ENCODE data around the gene CRB3.

Gene CRB3

DNA sequence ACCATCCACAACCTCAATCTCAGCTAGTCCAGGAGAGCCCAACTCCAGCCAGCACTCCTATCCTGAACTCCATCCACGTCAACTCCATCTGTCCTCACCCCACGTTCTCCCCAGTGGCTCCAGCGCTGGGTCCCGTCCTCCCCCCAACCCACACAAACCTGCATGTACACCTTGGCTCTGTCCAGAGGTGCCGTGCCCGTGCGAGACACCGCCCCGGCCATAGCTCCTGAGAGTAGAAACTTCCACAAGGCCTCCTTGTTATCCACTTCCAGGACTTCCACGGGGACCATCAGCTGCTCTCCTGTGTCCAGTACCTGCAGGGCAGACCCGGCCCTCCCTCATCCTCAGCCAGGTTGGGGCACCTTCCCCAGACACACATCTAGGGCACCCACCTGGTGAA, 32.2 kb upstream of the CRB3 start:
- DNase-seq (ENCODE audit: low read depth in 2 of 3, low spot score in 1 of 3): no peak

DNA sequence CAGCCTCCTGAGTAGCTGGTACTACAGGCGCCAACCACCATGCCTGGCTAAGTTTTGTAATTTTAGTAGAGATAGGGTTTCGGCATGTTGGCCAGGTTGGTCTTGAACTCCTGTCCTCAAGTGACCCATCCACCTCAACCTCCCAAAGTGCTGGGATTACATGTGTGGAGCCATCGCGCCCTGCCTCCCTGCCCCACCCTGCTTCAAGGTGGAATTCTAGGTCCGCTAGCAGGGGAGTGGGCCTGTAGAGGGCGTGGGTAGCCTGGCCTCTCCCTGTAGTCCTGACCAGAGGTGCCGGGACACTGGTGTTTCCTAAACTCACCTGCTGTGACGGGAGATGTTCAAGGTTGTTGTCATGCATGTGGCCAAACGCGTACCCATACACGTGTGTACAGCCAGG, 30.9 kb upstream of the CRB3 start:
- no peak for DNase-seq (ENCODE audit: low read depth in 2 of 3, low spot score in 1 of 3)

DNA sequence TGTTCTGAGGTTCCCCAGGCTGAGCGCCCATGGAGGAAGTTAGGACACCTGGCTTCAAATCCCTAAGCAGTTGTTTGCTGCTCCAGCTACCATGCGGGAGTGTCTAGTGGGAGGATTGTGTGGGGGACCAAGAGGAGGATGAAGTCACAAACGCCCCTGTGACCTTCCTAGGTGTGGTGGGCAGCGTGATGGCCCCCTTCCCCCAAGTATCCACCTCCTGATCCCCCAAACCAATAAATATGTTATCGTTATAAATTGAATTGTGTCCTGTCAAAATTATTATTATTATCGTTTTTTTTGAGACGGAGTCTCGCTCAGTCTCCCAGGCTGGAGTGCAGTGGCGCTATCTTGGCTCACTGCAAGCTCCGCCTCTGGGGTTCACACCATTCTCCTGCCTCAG, 30.4 kb upstream of the CRB3 start, which contains the start of gene SLC25A41:
TSS of gene SLC25A41 (minus strand) at position 101 of the 400 bp plus-strand sequence. CDS start at position 31, 70 bp downstream.
- no peak for DNase-seq (ENCODE audit: low read depth in 2 of 3, low spot score in 1 of 3)

DNA sequence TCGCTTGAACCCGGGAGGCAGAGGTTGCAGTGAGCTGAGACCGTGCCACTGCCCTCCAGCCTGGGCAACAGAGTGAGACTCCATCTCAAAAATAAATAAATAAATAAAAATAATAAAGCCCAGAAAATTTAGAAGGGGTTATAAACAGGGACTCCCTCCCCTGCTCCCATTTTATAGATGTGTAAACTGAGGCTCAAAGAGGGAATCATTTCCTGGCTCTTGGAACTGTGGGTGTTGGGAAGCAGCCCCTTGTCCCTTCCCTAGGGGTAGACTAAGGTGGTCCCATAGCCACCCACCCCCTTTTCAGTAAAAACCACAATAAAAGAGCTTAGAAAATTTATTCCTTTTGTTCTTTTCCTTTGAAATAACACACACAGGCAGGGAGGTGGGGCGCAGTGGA, 24.3 kb upstream of the CRB3 start:
- no peak for DNase-seq (ENCODE audit: low read depth in 2 of 3, low spot score in 1 of 3)

- DNase-seq (ENCODE audit: low read depth in 2 of 3, low spot score in 1 of 3): no peak
Observed at GRCh38 chr19:6440905-6441304, 23.2 kb upstream of the CRB3 start.

GRCh38 chr19:6442087-6442688, 21.9 kb upstream of the CRB3 start:
- DNase-seq (ENCODE audit: low read depth in 2 of 3, low spot score in 1 of 3): no peak

DNA sequence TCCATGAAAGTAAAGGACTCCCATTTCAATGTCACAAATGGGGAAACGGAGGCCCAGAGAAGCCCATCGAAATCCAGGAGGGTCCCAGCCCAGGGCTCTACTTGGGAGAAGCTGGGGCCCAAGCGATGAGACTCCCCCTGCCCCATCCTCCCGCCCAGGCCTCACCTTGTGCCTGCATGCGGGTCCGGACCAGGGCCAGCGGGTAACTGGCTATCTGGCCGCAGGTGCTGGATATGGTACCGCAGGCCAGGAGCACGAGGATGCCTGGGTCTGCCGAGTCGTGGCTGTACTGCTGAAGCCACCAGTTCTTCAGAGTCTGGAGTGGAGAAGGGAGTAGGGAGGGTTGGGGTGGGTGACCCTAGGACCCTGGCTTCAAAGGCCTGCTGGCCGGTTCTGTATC, 20.1 kb upstream of the CRB3 start:
- no peak for DNase-seq (ENCODE audit: low read depth in 2 of 3, low spot score in 1 of 3)

DNA sequence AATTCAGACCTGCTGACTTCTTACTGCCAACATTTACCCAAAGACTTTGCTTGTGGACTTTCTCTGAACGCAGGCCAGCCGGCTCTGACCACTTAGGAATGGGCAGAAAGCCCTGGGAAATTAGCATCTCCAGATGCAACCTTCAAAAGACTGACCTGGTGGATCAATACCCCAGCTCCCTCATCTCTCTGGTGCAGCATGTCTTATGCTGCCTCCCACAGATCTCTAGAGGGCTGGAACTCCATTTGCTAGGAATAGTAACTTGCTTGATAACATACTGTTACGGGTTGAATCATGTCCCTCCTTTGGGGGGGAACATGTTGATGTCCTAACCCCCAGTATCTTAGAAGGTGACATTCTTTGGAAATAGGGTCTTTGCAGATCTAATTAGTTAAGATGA, 17.6 kb upstream of the CRB3 start:
- DNase-seq (ENCODE audit: low read depth in 2 of 3, low spot score in 1 of 3): no peak

GRCh38 chr19:6448045-6448444, 16.0 kb upstream of the CRB3 start:
- DNase-seq (ENCODE audit: low read depth in 2 of 3, low spot score in 1 of 3): no peak

GRCh38 chr19:6450166-6450565, 13.9 kb upstream of the CRB3 start:
- DNase-seq (ENCODE audit: low read depth in 2 of 3, low spot score in 1 of 3): no peak

DNA sequence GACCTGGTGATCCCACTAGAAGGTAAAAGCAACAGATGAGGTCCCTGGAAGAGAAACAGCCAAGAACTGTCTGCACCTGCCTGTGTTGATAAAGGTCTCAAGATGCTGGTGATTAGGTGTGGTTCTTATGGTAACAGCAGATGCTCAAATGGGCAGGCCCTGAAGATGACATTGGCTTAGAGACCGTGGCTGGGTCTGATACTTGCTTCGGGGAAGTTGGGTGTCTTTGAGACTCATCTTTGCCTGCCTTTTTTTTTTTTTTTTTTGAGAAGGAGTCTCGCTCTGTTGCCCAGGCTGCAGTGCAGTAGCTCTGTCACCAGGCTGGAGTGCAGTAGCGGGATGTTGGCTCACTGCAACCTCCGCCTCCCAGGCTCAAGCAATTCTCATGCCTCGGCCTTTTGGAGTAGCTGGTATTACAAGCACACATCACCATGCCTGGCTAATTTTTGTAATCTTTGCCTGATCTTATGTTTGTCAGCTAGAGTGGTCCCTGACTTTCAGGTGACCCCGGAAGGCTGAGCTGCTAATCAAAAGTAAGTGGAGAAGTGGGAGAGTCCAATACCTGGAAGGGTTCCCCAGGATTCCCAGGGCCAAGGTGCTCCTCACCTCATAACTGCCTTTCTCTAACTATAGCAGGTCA, 12.4 kb upstream of the CRB3 start:
- DNase-seq (ENCODE audit: low read depth in 2 of 3, low spot score in 1 of 3): no peak

- DNase-seq (ENCODE audit: low read depth in 2 of 3, low spot score in 1 of 3): no peak
Observed at GRCh38 chr19:6452223-6452614, 11.9 kb upstream of the CRB3 start.

DNA sequence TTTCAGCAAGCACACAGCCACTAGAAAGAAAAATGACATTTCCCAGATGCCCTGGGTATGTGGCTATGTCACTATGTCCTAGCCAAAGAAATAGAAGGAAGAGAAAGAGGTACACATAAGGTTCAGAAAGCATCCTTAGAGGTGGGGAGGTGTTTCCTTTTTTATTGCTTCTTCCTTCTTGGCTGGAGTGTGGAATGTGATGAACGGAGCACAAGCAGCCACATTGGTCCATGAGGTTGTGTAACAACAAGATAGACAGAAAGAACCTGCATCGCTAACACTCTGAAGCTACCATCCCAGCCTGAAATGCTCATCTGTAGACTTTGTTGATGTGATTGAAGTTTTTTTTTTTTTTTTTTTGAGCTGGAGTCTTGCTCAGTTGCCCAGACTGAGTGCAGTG, 11.2 kb upstream of the CRB3 start:
- DNase-seq (ENCODE audit: low read depth in 2 of 3, low spot score in 1 of 3): no peak

GRCh38 chr19:6453951-6454565, 10.0 kb upstream of the CRB3 start:
- DNase-seq (ENCODE audit: low read depth in 2 of 3, low spot score in 1 of 3): no peak

GRCh38 chr19:6455924-6456323, 8.1 kb upstream of the CRB3 start:
- DNase-seq (ENCODE audit: low read depth in 2 of 3, low spot score in 1 of 3): no peak

DNA sequence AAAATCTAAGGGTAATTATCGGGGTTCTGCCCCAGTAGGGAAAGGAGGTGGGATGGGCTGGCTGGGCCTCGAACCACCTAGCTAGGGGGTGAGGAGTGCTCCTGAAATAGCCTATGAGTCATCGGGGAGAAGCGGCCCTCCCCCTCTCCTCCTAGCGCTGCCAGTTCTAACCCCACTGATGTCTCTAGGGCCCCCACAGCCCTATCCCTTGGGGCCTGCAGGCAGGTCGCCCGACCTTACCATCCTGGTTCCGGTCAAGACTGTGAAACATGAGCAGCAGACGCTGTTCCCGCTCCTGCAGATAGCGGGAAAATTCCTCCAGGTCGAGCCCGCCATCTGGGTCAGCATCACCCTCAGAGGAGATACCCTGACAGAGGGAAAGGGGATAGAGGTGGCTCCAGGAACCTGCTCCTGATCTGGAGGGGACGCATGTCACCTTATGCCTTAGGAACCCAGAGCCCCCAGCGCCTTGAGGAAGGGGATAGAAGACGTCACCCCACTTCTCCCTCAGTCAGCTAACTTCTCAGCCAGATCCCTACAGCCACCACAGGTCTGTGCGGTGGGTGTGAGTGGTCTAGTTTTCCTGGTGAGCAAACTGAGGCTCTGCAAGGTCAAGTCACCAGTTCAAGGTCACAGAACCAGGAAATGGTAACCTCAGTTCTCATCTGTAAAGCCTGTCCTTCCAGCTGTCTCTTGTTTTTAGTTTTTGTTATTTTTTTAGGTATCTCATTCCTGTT, 5.9 kb upstream of the CRB3 start:
- no peak for DNase-seq (ENCODE audit: low read depth in 2 of 3, low spot score in 1 of 3)

DNA sequence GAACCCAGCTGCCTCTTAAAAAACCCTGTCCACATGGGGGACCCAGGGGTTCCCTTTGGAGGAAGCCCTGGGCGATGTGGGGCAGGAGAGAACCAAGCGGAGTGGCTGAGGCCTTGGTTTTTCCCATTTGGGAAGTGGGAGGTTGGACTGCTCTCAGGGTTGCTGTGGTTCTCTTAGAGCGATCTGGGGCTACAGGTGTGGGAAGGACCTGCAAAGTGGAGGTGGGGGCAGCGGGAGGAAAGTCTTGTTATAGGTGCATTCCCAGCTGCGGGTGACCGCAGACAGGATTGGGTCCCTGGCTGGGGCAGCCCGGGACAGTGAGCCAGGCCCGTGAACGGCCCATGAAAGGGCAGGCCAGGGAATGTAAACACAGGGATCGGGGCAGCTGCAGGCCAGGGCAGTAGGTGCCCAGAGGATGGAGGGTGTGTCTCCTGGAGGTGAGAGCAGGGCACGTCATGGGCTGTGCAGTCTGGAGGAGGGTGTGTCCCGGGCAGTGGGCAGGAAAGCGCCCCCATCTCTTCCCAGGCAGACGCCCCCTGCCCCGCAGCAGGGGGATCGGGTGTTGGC, 5.3 kb upstream of the CRB3 start:
- DNase-seq (ENCODE audit: low read depth in 2 of 3, low spot score in 1 of 3): no peak

GRCh38 chr19:6459262-6460098, 4.6 kb upstream of the CRB3 start, which contains the start of gene SLC25A23:
TSS of gene SLC25A23 (minus strand) at chr19:6459792. CDS start at chr19:6459628, 164 bp downstream.
- DNase-seq (ENCODE audit: low read depth in 2 of 3, low spot score in 1 of 3): peak; percentile 31 to 56 (median 49)

DNA sequence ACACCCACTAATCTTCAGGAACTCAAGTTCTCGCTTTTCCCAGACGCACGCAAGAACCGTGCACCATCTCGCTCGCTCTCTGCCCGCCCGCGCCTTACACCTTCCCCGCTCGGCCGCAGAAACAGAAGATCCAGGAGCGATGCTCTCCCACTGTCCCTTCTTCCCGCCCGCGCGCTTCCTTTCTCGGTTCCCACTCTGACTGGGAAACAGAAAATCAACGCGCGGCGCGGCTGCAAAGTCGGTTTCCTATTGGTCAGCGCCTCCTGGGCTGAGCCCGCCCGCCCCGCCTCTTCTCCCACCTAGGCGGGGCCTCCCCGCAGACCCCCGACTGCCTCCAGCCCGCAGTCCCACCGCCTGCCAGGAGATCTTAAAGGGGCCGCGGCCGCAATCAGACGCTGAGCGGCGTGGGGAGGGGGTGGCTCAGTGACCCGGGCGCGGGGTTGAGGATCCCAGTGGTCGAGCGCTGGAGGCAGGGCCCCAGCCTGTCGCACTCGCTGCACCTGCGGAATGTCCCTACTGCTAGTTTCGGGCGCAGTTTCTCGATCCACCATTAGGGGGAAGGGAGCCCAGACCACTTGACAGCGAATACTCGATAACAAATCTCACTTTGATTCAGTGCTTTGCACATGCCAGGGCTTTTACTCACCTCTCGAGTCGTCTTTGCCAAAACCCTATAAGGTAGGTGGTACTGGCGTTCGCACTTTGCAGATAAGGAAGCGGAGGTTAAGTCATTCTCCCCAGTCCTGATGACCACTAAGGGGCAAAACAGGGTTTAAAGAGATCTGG, 3.8 kb upstream of the CRB3 start:
- peak; percentile 96 to 97 (median 97) for DNase-seq (ENCODE audit: low read depth in 2 of 3, low spot score in 1 of 3)

DNA sequence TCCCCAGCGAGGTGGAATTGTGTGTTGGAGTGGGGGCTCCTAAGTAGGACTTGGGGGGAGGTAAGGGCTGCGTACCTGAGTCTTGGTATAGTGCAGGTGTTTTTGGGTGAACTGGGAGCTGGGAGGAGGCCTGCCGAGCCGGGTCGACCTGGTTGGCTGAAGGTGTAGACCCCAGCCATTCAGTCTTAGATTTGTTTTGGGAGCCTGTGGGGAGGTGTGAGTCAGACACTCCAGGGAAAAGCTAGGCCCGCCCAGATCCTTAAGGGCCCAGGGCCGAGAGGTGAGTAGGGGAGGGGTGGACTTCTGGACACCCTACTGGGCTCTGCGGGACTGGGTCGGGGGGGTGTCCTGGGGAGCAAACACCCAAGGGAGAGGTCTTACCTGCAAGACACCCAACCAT, 935 bp downstream of the CRB3 start:
- no peak for DNase-seq (ENCODE audit: low read depth in 2 of 3, low spot score in 1 of 3)

Data from stimulated activated CD4-positive, alpha-beta T cell treated with anti-CD3 and anti-CD28 coated beads, Interleukin-12 subunit alpha, Interleukin-12 subunit beta, amount 100 ng/mL, for 48 hours (primary cell).